B cell (primary cell): ENCODE measurements around the gene TUBB4B.

Experiments
- EZH2 ChIP-seq: IDR thresholded peaks from 2 replicates; pipeline ENCODE4 v1.6.1; 2012; ENCODE audit warnings: borderline replicate concordance, low read depth, mild to moderate bottlenecking, moderate library complexity, low read length; ENCODE audit not compliant: insufficient read depth, poor library complexity, severe bottlenecking
- TF ChIP-seq, protein P1 (sequence below): fragments of 200-600 bp; IDR thresholded peaks from one replicate; pipeline ENCODE4 v1.8.0; 2022; ENCODE audit warnings: antibody characterized with exemption, mild to moderate bottlenecking

DNA sequence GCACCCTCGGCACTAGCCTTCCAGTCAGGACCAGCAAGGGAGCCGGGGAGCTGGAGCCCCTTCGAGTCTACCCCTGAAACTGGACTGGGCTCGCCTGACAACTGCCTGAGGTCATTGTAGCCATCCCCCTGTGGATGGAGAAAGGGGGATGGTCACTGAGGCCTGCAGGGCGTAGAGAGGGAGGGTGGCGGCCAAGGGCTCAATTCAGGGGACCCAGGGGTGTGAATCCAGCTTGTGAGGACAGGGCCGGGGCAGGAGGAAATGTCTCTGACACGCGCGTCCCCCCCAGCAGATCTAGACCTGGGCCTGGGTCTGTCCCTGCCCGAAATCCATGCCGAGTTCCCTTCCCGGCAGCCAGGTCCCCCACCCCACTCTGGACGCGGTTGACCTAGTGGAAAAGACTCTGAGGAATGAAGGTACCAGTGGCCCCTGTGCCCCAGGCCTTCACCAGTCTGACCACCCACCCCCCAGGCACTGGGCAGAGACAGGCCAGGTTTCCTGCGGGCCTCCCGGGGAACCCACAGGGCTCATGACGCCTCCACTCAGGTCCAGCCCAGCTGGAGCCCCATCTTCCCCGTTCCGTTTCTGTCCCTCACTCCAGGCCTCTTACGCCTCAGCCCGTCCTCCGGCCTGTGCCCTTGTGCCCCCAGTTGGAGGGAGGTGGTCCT is 9.6 kb upstream of the TUBB4B start:
- TF ChIP-seq, protein P1, sequence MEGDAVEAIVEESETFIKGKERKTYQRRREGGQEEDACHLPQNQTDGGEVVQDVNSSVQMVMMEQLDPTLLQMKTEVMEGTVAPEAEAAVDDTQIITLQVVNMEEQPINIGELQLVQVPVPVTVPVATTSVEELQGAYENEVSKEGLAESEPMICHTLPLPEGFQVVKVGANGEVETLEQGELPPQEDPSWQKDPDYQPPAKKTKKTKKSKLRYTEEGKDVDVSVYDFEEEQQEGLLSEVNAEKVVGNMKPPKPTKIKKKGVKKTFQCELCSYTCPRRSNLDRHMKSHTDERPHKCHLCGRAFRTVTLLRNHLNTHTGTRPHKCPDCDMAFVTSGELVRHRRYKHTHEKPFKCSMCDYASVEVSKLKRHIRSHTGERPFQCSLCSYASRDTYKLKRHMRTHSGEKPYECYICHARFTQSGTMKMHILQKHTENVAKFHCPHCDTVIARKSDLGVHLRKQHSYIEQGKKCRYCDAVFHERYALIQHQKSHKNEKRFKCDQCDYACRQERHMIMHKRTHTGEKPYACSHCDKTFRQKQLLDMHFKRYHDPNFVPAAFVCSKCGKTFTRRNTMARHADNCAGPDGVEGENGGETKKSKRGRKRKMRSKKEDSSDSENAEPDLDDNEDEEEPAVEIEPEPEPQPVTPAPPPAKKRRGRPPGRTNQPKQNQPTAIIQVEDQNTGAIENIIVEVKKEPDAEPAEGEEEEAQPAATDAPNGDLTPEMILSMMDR = no peak
- no peak for TF ChIP-seq EZH2
